ENCODE results near the gene WIPI1.
"Not testable (repeated sequence)": the region's sequence is repeated elsewhere in the genome, so short reads cannot be mapped to it uniquely, and the experiment has no call there.

The WIPI1 gene

GRCh38 chr17:68413597-68414560 is 43.4 kb downstream of the WIPI1 start:
- not testable (repeated sequence) for DNase-seq

- not testable (repeated sequence) for DNase-seq
These were observed 49.6 kb downstream of the WIPI1 start for GRCh38 chr17:68407656-68408055.

- DNase-seq, result not testable (repeated sequence)
These were observed 53.5 kb downstream of the WIPI1 start for GRCh38 chr17:68403837-68404236.

- DNase-seq, result no peak
These were observed 54.2 kb downstream of the WIPI1 start for GRCh38 chr17:68403122-68403521.

- no peak for DNase-seq
These were observed 56.0 kb downstream of the WIPI1 start for GRCh38 chr17:68401288-68401687.

GRCh38 chr17:68400404-68400735 is 56.9 kb downstream of the WIPI1 start:
- DNase-seq, result no peak

- no peak for DNase-seq
These were observed 57.5 kb downstream of the WIPI1 start for GRCh38 chr17:68399638-68400403.

- no peak for DNase-seq
These were observed 58.3 kb downstream of the WIPI1 start for GRCh38 chr17:68398691-68399637.

- DNase-seq, result no peak
These were observed 60.2 kb downstream of the WIPI1 start for GRCh38 chr17:68397108-68397536.

GRCh38 chr17:68396226-68397107 is 60.8 kb downstream of the WIPI1 start:
- no peak for DNase-seq

- DNase-seq, result no peak
These were observed 62.5 kb downstream of the WIPI1 start for GRCh38 chr17:68394608-68395331.

- DNase-seq, result no peak
These were observed 65.6 kb downstream of the WIPI1 start for GRCh38 chr17:68391561-68392268.

- no peak for DNase-seq
These were observed 66.3 kb downstream of the WIPI1 start for GRCh38 chr17:68390888-68391545.

GRCh38 chr17:68389041-68389440 is 68.3 kb downstream of the WIPI1 start:
- no peak for DNase-seq

- DNase-seq, result no peak
These were observed 69.7 kb downstream of the WIPI1 start for GRCh38 chr17:68387435-68388218.

- no peak for DNase-seq
These were observed 71.6 kb downstream of the WIPI1 start for GRCh38 chr17:68385490-68386215.

- DNase-seq, result no peak
These were observed 72.4 kb downstream of the WIPI1 start for GRCh38 chr17:68384941-68385340.

GRCh38 chr17:68384471-68384870 is 72.8 kb downstream of the WIPI1 start:
- DNase-seq, result no peak

Measured in DMS79 (cell line).